Transverse colon (tissue), 4 donors: ENCODE results near the gene PRELID3B. TPM values are rescaled to one million over a fixed set of nuclear protein-coding genes. Genes with fewer than 3 reads are reported as not detected.

Source experiments
- DNase-seq: peaks from one replicate; pipeline ENCODE4 v3.0.0-alpha.2; 2019
- H3K27ac ChIP-seq, 4 donors: fragments of 200-600 bp; sonication (generic); 2 replicates each; pipeline ENCODE4 v1.5.1; 2016 to 2018; ENCODE audit warnings: inconsistent platforms in 4 of 4
- H3K27me3 ChIP-seq: fragments of 200-600 bp; sonication (generic); 2 replicates; pipeline ENCODE4 v1.5.1; 2017; ENCODE audit warnings: inconsistent platforms
- H3K36me3 ChIP-seq, 4 donors: fragments of 200-600 bp; sonication (generic); 2 replicates each; pipeline ENCODE4 v1.5.1; 2017 to 2019; ENCODE audit warnings: inconsistent platforms in 4 of 4
- H3K4me1 ChIP-seq, 4 donors: fragments of 200-600 bp; sonication (generic); 2 replicates each; pipeline ENCODE4 v1.5.1; 2017 to 2020; ENCODE audit warnings: inconsistent platforms in 4 of 4
- H3K4me3 ChIP-seq, 4 donors: fragments of 200-600 bp; sonication (generic); 1 replicate in 1 of 4; 2 replicates in 3 of 4; pipeline versions ENCODE4 v1.5.1 to v1.6.1; 2017 to 2019; ENCODE audit warnings: inconsistent platforms in 4 of 4
- H3K9me3 ChIP-seq, 2 donors: fragments of 200-600 bp; sonication (generic); 2 replicates each; pipeline ENCODE4 v1.5.1; 2017 to 2019; ENCODE audit warnings: inconsistent platforms in 2 of 2
- EP300 ChIP-seq: sonication (generic); formaldehyde crosslinking; IDR thresholded peaks from one replicate; pipeline ENCODE4 v1.6.1; 2017; ENCODE audit warnings: antibody characterized with exemption, low read depth
- POLR2A ChIP-seq: fragments of 450-650 bp; IDR thresholded peaks from one replicate; pipeline ENCODE4 v1.6.1; 2016; ENCODE audit warnings: antibody characterized with exemption, mild to moderate bottlenecking, moderate library complexity
- POLR2AphosphoS5 ChIP-seq, 3 donors: sonication (generic); formaldehyde crosslinking; IDR thresholded peaks; one replicate each; pipeline ENCODE4 v1.6.1; 2016; ENCODE audit warnings: antibody characterized with exemption in 3 of 3
- WGBS, 2 donors: methylation state at CpG; one replicate each; pipeline ENCODE4 v1.1.5; 2018; ENCODE audit warnings: low coverage in 1 of 2; 5-methylcytosine and 5-hydroxymethylcytosine counted together
- in situ Hi-C, 4 donors: fragments of 200-750 bp; cut with MboI; loops; one replicate each; pipeline versions ENCODE4 v1.15.0 to v1.15.1; 2017; ENCODE audit warnings: low sequenced_read_pairs in 3 of 4, low pct_ligation_motif_present in 1 of 4, low pct_unique_long_range_greater_than_20kb in 1 of 4
- intact Hi-C: fragments of 100-400 bp; cut with DNase I; formaldehyde crosslinking; loops from one replicate; pipeline ENCODE4 v1.15.1; 2023; ENCODE audit warnings: low total_unique reads
- total RNA-seq, 4 donors: library from RNA; depleted of rRNA; stranded (reverse); fragments of >200 nt; gene quantifications; one replicate each; pipeline ENCODE4 v1.1.0, GENCODE V29; 2016
- TF ChIP-seq, protein P1 (sequence below), 5 experiments: fragments of 200-600 bp in 3 of 5; fragments of 450-650 bp in 2 of 5; sonication (generic) in 3 of 5; IDR thresholded peaks; 1 replicate in 2 of 5; 2 replicates in 3 of 5; pipeline ENCODE4 v1.5.1; 2016 to 2017; ENCODE audit warnings: antibody characterized with exemption in 5 of 5, inconsistent platforms in 3 of 5, mild to moderate bottlenecking in 2 of 5, moderate library complexity in 1 of 5

PRELID3B gene
- total RNA-seq, 4 donors from 2014 or later: 25.3 to 119 (median 67.8) TPM

DNA sequence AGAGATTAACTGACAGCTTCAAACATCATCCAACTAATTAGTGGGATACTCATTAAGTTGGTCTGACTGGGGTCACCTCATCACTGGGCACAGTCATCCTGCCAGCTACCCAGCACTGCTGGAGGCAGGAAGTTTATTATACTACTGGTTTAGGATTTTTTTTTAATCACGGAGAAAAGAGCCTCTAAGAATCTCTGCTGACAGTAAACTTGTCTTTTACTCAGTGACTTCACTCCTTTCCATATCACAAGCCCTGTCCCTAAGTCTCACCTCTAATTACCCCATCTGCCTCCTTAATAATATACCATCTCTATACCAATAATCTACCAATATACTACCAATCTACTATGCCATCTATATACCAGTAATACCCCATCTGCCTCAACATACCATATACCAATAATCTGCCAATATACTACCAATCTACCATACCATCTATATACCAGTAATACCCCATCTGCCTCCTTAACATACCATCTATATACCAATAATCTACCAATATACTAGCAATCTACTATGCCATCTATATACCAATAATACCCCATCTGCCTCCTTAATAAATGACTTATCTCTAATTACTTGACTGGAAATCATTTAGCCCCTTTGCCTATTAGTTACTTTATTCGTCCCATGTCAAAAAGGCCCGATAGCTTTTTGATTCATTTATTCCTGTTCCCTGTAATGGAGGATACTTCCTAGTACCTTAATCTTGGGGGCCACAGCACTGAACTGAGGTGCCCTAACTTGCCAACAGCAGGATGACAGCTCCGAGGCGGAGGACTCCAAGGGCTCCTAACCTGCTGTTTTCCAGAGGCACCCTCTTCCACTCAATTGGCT lies 15.5 kb downstream of the PRELID3B start:
- intact Hi-C loops: no loop called here
- 83 to 86% methylated on average over 5 of the region's 5 CpGs for WGBS, 2 donors

DNA sequence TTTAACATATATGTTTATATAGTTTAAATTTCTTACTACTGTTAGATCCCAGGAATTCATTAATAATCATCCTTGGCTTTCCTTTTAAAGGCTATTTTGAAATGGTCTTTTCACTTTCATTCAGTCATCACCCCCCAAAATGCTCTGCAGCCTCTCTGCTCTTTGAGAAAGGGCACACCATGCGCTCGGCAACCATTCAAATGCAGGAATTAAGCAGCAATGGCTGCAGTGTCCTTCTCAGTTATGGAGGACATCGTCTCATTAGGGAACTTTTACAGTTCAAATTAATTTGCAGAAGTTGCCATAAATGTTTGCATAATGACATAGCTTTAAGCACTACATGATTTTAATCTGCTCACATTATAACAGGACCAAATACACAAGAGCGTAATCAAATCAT lies 17.1 kb downstream of the PRELID3B start:
- no peak for DNase-seq
- in situ Hi-C loops: loop anchor here in 1 of 4 donors (25.0 kb wide), 1 partner anchor 363 kb away; the partner anchor contains the start of gene STX16
- Histone ChIP-seq H3K36me3 (peaks cover 0 to 34% (median 16%) of the 10 kb centered on the region in 4 donors), H3K27ac (no peak overlapping the region), H3K9me3 (no peaks in the 10 kb centered on the region), H3K4me3 (no peak overlapping the region), H3K27me3 (no peaks in the 10 kb centered on the region), H3K4me1 (peaks cover 16 to 33% (median 24%) of the 10 kb centered on the region in 4 donors)
- TF ChIP-seq POLR2AphosphoS5 (IDR thresholded peaks at IDR 0.05) (no peak), EP300 (no peak), POLR2A (no peak)
- intact Hi-C loops: no loop called here
- WGBS, 2 donors: 94 to 96% methylated on average over 4 of the region's 4 CpGs

More for the DNA sequence above, 15.5 kb downstream of the PRELID3B start:
- H3K9me3 ChIP-seq: no peaks in the 10 kb centered on the region
- H3K4me1 ChIP-seq: peaks cover 20 to 43% (median 35%) of the 10 kb centered on the region in 4 donors
- peaks cover 0 to 34% (median 16%) of the 10 kb centered on the region in 4 donors for H3K36me3 ChIP-seq
- DNase-seq: no peak
- TF ChIP-seq POLR2AphosphoS5 (IDR thresholded peaks at IDR 0.05) (no peak), EP300 (no peak)
- no peaks in the 10 kb centered on the region for H3K27me3 ChIP-seq
- H3K4me3 ChIP-seq: no peak overlapping the region
- in situ Hi-C loops: loop anchor here in 1 of 4 donors (25.0 kb wide), 1 partner anchor 365 kb away; the partner anchor contains the start of gene STX16
- H3K27ac ChIP-seq: no peak overlapping the region

DNA sequence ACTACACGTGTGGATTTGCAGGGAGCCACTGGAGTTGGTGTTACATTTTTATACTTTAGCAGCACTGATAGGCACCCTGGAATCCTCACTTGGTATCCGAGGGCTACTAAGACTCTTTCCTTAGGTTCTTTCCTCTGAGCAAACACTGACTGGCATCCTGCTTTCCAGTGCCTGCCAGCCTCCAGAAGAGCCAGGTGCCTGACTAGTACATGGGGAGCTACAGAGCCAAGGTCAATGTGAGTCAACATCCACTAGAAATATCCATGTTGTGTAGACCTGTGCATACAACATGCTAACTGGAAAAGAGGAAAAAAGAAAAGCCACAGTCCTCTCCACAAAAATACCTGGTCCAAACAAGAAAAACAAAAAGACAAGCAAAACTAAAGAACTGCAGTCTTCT lies 17.5 kb downstream of the PRELID3B start:
- no peak for DNase-seq
- no peaks in the 10 kb centered on the region for H3K9me3 ChIP-seq
- TF ChIP-seq POLR2A: no peak
- WGBS, 2 donors: 17 to 85% methylated on average over 1 to 2 of the region's 2 CpGs
- H3K36me3 ChIP-seq: peaks cover 0 to 34% (median 16%) of the 10 kb centered on the region in 4 donors
- no peak overlapping the region for H3K27ac ChIP-seq
- peaks cover 12 to 29% (median 20%) of the 10 kb centered on the region in 4 donors for H3K4me1 ChIP-seq
- intact Hi-C loops (no loop called here), in situ Hi-C loops (loop anchor here in 1 of 4 donors (25.0 kb wide), 1 partner anchor 363 kb away; the partner anchor contains the start of gene STX16)
- no peaks in the 10 kb centered on the region for H3K27me3 ChIP-seq
- no peak overlapping the region for H3K4me3 ChIP-seq

DNA sequence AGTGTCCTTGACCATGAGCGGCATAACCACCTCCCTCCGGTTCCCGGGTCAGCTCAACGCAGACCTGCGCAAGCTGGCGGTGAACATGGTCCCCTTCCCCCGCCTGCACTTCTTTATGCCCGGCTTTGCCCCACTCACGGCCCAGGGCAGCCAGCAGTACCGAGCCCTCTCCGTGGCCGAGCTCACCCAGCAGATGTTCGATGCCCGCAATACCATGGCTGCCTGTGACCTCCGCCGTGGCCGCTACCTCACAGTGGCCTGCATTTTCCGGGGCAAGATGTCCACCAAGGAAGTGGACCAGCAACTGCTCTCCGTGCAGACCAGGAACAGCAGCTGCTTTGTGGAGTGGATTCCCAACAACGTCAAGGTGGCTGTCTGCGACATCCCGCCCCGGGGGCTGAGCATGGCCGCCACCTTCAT lies 18.5 kb downstream of the PRELID3B start:
- in situ Hi-C loops: no loop called here
- peaks cover 0 to 28% (median 13%) of the 10 kb centered on the region in 4 donors for H3K36me3 ChIP-seq

DNA sequence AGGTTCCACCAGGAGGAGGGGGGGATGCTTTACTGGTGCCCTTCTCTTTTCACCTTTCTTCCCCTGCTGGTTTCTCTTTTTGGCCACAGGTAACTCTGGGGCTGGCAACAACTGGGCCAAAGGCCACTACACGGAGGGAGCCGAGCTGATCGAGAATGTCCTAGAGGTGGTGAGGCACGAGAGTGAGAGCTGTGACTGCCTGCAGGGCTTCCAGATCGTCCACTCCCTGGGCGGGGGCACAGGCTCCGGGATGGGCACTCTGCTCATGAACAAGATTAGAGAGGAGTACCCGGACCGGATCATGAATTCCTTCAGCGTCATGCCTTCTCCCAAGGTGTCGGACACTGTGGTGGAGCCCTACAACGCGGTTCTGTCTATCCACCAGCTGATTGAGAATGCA lies 19.0 kb downstream of the PRELID3B start:
- H3K27me3 ChIP-seq: no peaks in the 10 kb centered on the region
- TF ChIP-seq EP300 (no peak), POLR2A (no peak), POLR2AphosphoS5 (IDR thresholded peaks at IDR 0.05) (no peak)
- TF ChIP-seq, protein P1, sequence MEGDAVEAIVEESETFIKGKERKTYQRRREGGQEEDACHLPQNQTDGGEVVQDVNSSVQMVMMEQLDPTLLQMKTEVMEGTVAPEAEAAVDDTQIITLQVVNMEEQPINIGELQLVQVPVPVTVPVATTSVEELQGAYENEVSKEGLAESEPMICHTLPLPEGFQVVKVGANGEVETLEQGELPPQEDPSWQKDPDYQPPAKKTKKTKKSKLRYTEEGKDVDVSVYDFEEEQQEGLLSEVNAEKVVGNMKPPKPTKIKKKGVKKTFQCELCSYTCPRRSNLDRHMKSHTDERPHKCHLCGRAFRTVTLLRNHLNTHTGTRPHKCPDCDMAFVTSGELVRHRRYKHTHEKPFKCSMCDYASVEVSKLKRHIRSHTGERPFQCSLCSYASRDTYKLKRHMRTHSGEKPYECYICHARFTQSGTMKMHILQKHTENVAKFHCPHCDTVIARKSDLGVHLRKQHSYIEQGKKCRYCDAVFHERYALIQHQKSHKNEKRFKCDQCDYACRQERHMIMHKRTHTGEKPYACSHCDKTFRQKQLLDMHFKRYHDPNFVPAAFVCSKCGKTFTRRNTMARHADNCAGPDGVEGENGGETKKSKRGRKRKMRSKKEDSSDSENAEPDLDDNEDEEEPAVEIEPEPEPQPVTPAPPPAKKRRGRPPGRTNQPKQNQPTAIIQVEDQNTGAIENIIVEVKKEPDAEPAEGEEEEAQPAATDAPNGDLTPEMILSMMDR (IDR thresholded peaks at IDR 0.05): no peak
- DNase-seq: no peak
- peaks cover 6 to 14% (median 6%) of the 10 kb centered on the region in 4 donors for H3K4me1 ChIP-seq
- 95% methylated on average over 13 of the region's 13 CpGs; no CpG with 5 or more reads in 1 of the 2 donors for WGBS, 2 donors
- in situ Hi-C loops (no loop called here), intact Hi-C loops (no loop called here)
- no peaks in the 10 kb centered on the region for H3K9me3 ChIP-seq
- no peak overlapping the region for H3K4me3 ChIP-seq
- peaks cover 0 to 25% (median 13%) of the 10 kb centered on the region in 4 donors for H3K36me3 ChIP-seq
- H3K27ac ChIP-seq: no peak overlapping the region

More for the DNA sequence above, 18.5 kb downstream of the PRELID3B start:
- Histone ChIP-seq H3K9me3 (no peaks in the 10 kb centered on the region), H3K4me1 (peaks cover 6 to 19% (median 11%) of the 10 kb centered on the region in 4 donors), H3K4me3 (no peak overlapping the region), H3K27ac (no peak overlapping the region), H3K27me3 (no peaks in the 10 kb centered on the region)
- TF ChIP-seq POLR2A: no peak
- TF ChIP-seq POLR2AphosphoS5 (IDR thresholded peaks at IDR 0.05): peak in 1 of 3 donors; percentile 1
- WGBS, 2 donors: 93% methylated on average over 24 of the region's 24 CpGs; no CpG with 5 or more reads in 1 of the 2 donors
- DNase-seq: no peak
- intact Hi-C loops: no loop called here

DNA sequence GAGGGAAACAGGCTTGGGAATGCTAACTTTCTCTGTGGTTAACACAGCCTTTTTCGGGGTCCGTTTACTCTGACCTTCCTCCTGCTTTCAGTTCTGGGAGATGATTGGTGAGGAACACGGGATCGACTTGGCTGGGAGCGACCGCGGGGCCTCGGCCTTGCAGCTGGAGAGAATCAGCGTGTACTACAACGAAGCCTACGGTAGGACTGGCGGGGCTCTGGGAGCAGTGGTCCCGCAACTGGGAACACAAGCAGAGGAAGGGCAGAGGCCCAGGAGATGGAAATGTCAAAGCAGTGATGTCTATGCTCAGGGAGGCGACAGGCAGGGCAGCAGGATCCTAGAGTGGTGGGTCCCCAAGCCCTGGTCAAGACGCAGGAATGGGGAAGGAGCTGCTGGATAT lies 19.8 kb downstream of the PRELID3B start:
- Histone ChIP-seq H3K4me1 (peaks cover 0 to 6% (median 0%) of the 10 kb centered on the region in 4 donors), H3K36me3 (peaks cover 0 to 25% (median 11%) of the 10 kb centered on the region in 4 donors), H3K4me3 (no peak overlapping the region), H3K9me3 (no peaks in the 10 kb centered on the region), H3K27me3 (no peaks in the 10 kb centered on the region), H3K27ac (no peak overlapping the region)
- no peak for DNase-seq
- intact Hi-C loops: no loop called here
- 93% methylated on average over 3 to 15 of the region's 15 CpGs for WGBS, 2 donors
- in situ Hi-C loops: no loop called here
- TF ChIP-seq POLR2A (no peak), POLR2AphosphoS5 (IDR thresholded peaks at IDR 0.05) (no peak), EP300 (no peak)
- TF ChIP-seq, protein P1 (IDR thresholded peaks at IDR 0.05): no peak
